ENCODE results near the gene MINDY4.

DNA sequence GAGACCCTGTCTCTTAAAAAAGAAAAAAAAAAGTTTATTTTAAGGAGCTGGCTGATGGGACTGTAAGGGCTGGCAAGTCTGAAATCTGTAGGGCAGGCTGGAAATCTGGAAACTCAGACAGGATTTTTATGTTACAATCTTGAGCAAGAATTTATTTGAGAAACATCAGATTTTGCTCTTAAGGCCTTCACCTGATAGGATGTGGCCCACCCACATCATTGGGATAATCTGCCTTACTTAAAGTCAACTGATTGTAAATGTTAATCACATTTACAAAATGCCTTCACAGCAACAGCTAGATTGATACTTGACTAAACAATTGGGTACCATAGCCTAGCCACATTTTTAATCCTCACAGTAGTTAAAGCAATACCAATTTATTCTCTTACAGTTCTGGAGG, 11.5 kb downstream of the MINDY4 start:
- no peak for TF ChIP-seq POLR2A (IDR thresholded peaks at IDR 0.05)
- TF ChIP-seq, protein P1, sequence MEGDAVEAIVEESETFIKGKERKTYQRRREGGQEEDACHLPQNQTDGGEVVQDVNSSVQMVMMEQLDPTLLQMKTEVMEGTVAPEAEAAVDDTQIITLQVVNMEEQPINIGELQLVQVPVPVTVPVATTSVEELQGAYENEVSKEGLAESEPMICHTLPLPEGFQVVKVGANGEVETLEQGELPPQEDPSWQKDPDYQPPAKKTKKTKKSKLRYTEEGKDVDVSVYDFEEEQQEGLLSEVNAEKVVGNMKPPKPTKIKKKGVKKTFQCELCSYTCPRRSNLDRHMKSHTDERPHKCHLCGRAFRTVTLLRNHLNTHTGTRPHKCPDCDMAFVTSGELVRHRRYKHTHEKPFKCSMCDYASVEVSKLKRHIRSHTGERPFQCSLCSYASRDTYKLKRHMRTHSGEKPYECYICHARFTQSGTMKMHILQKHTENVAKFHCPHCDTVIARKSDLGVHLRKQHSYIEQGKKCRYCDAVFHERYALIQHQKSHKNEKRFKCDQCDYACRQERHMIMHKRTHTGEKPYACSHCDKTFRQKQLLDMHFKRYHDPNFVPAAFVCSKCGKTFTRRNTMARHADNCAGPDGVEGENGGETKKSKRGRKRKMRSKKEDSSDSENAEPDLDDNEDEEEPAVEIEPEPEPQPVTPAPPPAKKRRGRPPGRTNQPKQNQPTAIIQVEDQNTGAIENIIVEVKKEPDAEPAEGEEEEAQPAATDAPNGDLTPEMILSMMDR (IDR thresholded peaks at IDR 0.05), result no peak

Measured in right lobe of liver (tissue), 4 donors.